Keratinocyte (primary cell): Measurements from ENCODE around the gene RBBP8.

ENCODE experiments used
- EZH2 ChIP-seq: IDR thresholded peaks from one replicate; pipeline ENCODE4 v1.6.1; 2012; ENCODE audit warnings: inconsistent platforms, mild to moderate bottlenecking, low read length, moderate library complexity
- TF ChIP-seq, protein P1 (sequence below), 3 experiments: IDR thresholded peaks in 1 of 3; conservative IDR thresholded peaks in 1 of 3; optimal IDR thresholded peaks in 1 of 3; 2 replicates in 2 of 3; 3 replicates in 1 of 3; pipeline versions ENCODE3 to v1.5.1; 2011; ENCODE audit warnings: low read length in 3 of 3, mild to moderate bottlenecking in 3 of 3, moderate library complexity in 2 of 3, control low read depth in 1 of 3, inconsistent platforms in 1 of 3; ENCODE audit not compliant: insufficient read depth in 2 of 3; ENCODE audit errors: extremely low read depth in 1 of 3

DNA sequence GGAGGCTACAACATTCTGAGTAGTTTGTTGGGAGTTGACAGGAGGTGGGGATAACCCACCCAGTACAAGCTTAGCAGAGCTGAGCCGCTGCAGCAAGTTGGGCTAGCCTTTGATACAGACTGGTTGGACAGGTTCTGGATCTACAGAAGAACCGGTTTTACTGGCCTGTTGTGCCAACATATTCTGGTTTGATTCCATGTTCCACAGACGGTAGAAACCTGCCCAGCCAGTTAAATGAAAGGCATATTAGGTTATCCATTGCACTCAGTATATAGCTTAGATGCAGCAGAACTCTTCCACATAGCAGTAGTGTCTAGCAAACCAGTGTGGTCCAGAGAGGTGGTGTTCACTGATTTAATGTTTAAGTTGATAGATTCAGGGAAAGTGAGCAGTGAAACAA is 19.3 kb upstream of the RBBP8 start:
- TF ChIP-seq, protein P1, sequence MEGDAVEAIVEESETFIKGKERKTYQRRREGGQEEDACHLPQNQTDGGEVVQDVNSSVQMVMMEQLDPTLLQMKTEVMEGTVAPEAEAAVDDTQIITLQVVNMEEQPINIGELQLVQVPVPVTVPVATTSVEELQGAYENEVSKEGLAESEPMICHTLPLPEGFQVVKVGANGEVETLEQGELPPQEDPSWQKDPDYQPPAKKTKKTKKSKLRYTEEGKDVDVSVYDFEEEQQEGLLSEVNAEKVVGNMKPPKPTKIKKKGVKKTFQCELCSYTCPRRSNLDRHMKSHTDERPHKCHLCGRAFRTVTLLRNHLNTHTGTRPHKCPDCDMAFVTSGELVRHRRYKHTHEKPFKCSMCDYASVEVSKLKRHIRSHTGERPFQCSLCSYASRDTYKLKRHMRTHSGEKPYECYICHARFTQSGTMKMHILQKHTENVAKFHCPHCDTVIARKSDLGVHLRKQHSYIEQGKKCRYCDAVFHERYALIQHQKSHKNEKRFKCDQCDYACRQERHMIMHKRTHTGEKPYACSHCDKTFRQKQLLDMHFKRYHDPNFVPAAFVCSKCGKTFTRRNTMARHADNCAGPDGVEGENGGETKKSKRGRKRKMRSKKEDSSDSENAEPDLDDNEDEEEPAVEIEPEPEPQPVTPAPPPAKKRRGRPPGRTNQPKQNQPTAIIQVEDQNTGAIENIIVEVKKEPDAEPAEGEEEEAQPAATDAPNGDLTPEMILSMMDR (optimal IDR thresholded peaks at IDR 0.05 in 1 of 3, IDR thresholded peaks at IDR 0.05 in 1 of 3, conservative IDR thresholded peaks at IDR 0.05 in 1 of 3; ENCODE audit: extremely low read depth in 1 of 3, insufficient read depth in 2 of 3, low read length in 3 of 3): no peak
- no peak for TF ChIP-seq EZH2
